Purkinje cell (primary cell): ENCODE measurements around the gene OSER1. TPM values are rescaled to one million over a fixed set of nuclear protein-coding genes. Genes with fewer than 3 reads are reported as not detected.

Source experiments
- polyA plus RNA-seq: library from polyadenylated mRNA; unstranded; fragments of >200 nt; fragmentation: Nextera tagmentation; gene quantifications from 2 replicates; pipeline ENCODE4 v1.2.1, GENCODE V29; 2014

OSER1 gene
- 31.1 and 40.5 TPM in 2 replicates for polyA plus RNA-seq

DNA sequence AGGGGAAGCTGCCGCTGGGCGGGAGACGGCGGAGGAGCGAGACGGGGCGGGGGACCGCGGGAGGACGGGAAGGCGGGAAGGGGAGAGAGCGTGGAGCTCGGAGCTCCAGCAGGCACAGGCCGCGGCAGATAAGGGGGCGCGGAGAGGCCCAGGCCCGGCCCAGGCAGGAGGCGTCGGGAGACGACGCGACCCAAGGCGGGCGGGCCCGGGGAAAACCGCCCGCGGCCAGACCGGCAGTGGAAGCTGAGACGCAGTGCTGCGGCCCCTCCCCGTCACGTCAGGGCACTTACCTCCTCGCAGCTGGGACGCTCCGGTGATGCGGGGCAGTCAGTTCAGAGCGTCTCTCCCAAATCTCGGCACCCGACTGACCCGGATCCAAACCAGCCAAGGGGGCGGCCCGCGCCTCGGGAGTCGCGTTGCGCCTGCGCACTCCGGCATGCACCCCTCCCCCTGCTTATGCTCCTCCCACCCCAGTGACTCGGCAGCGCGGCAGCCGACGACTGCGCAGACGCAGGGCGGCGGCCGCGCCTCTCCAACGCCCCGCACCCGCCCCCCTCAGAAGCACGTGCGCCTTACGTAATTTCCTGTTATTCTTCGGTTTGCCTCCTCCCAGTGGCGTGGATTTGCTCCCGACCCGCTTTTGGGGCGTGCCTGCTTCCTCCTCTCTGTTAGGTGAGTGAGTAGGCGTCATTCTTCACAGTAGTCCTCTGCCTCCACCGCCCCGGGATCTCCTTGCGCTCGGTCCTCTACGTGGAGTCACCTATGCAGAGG lies at the start of gene OSER1:
TSS of gene OSER1 (minus strand) at position 366 of the 771 bp plus-strand sequence. CDS start 3,814 bp downstream, outside the sequence.

DNA sequence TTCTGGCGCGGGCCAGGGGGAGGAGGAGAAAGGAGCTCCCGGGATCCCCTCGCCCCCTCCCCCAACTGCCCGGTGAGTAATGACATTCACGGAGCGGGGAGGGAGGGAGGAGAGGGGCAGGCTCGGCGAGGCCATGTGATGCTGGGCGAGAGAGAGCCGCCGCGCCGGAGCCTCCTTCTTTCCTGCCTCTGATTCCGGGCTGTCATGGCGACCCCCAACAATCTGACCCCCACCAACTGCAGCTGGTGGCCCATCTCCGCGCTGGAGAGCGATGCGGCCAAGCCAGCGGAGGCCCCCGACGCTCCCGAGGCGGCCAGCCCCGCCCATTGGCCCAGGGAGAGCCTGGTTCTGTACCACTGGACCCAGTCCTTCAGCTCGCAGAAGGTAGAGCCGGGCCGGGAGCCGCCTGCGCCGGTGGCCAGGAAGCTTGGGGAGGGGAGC lies 36.6 kb upstream of the OSER1 start, which contains the start of gene GDAP1L1:
TSS of gene GDAP1L1 (plus strand) at position 178 of the 441 bp plus-strand sequence. CDS start at position 205, 27 bp downstream.

DNA sequence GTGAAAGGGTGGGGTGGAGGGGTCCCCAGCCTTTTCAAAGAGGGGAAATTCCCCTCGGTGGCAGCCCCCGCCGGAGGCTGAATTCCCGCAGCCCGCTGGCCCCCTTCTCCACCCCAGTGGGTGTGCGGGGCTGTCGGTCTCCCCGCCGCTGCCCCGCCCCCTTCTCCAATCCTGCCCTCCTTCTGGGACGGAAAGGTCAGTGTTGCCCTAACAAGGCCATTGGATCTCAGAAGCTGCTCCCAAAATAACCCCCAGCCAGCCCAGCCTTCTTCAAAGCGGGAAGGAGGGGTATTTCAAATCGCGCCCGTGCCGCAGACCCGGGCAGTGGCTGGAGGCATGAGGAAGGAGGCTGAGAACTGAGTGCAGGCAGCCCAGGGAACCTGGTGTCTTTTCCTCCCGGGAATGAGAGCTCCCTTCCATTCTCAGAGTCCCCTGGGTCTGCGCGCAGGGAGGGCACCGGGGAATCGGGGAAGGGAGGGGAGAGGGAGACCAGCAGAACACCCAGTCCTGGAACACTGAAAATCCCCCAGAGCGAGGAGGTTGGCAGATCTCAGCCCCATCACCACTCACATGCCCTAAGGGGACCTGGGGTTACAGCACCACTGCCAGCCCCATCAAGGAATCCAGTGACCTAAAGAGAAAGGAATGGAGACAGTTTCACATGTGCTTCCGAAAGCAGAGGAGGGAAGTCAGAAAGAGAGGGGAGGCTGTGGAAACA lies 23.4 kb downstream of the OSER1 start, which contains the start of gene JPH2:
TSS of gene JPH2 (minus strand) at position 135 of the 718 bp plus-strand sequence. CDS start 483 bp downstream, outside the sequence.

Other genes starting within 250 kb of the OSER1 start
- gene JPH2, start 23.6 kb downstream of the OSER1 start, polyA plus RNA-seq, result not detected in 2 replicates
- gene GDAP1L1, start 36.5 kb upstream of the OSER1 start, polyA plus RNA-seq, result 13.4 and 20.8 TPM in 2 replicates
- gene FITM2, start 100.4 kb upstream of the OSER1 start, polyA plus RNA-seq, result 7.6 and 8.4 TPM in 2 replicates
- not detected in 2 replicates for gene R3HDML, start 126.3 kb upstream of the OSER1 start, polyA plus RNA-seq
- not detected in 2 replicates for gene HNF4A, start 144.9 kb upstream of the OSER1 start, polyA plus RNA-seq